ENCODE measurements around the gene SMAD2.
"Not testable (repeated sequence)": the region's sequence is repeated elsewhere in the genome, so short reads cannot be mapped to it uniquely, and the experiment has no call there.

The SMAD2 gene

GRCh38 chr18:47842836-47843235 lies 87.6 kb downstream of the SMAD2 start:
- DNase-seq (ENCODE audit: low read depth) = no peak

GRCh38 chr18:47838396-47838795 lies 92.1 kb downstream of the SMAD2 start:
- no peak for DNase-seq (ENCODE audit: low read depth)

GRCh38 chr18:47832348-47832747 lies 98.1 kb downstream of the SMAD2 start:
- no peak for DNase-seq (ENCODE audit: low read depth)

- DNase-seq (ENCODE audit: low read depth) = no peak
Observed at GRCh38 chr18:47831351-47831750, 99.1 kb downstream of the SMAD2 start.

GRCh38 chr18:47830772-47831171 lies 99.7 kb downstream of the SMAD2 start:
- no peak for DNase-seq (ENCODE audit: low read depth)

GRCh38 chr18:47829831-47830230 lies 100.6 kb downstream of the SMAD2 start:
- DNase-seq (ENCODE audit: low read depth) = no peak

- DNase-seq (ENCODE audit: low read depth) = not testable (repeated sequence)
Observed at GRCh38 chr18:47828031-47828430, 102.4 kb downstream of the SMAD2 start.

- DNase-seq (ENCODE audit: low read depth) = no peak
Observed at GRCh38 chr18:47826157-47827074, 104.0 kb downstream of the SMAD2 start.

GRCh38 chr18:47821314-47821713 lies 109.1 kb downstream of the SMAD2 start:
- DNase-seq (ENCODE audit: low read depth) = no peak

- no peak for DNase-seq (ENCODE audit: low read depth)
Observed at GRCh38 chr18:47817795-47818077, 112.7 kb downstream of the SMAD2 start.

- no peak for DNase-seq (ENCODE audit: low read depth)
Observed at GRCh38 chr18:47817017-47817794, 113.3 kb downstream of the SMAD2 start.

- no peak for DNase-seq (ENCODE audit: low read depth)
Observed at GRCh38 chr18:47815486-47816270, 114.8 kb downstream of the SMAD2 start.

- DNase-seq (ENCODE audit: low read depth) = no peak
Observed at GRCh38 chr18:47809420-47809819, 121.0 kb downstream of the SMAD2 start.

- DNase-seq (ENCODE audit: low read depth) = no peak
Observed at GRCh38 chr18:47802802-47803201, 127.7 kb downstream of the SMAD2 start.

- no peak for DNase-seq (ENCODE audit: low read depth)
Observed at GRCh38 chr18:47801817-47802216, 128.6 kb downstream of the SMAD2 start.

- no peak for DNase-seq (ENCODE audit: low read depth)
Observed at GRCh38 chr18:47800756-47801155, 129.7 kb downstream of the SMAD2 start.

- no peak for DNase-seq (ENCODE audit: low read depth)
Observed at GRCh38 chr18:47800248-47800647, 130.2 kb downstream of the SMAD2 start.

GRCh38 chr18:47799376-47799775 lies 131.1 kb downstream of the SMAD2 start:
- DNase-seq (ENCODE audit: low read depth) = no peak

GRCh38 chr18:47798366-47798765 lies 132.1 kb downstream of the SMAD2 start:
- DNase-seq (ENCODE audit: low read depth) = no peak

GRCh38 chr18:47797126-47797525 lies 133.3 kb downstream of the SMAD2 start:
- no peak for DNase-seq (ENCODE audit: low read depth)

GRCh38 chr18:47795434-47795814 lies 135.0 kb downstream of the SMAD2 start:
- no peak for DNase-seq (ENCODE audit: low read depth)

GRCh38 chr18:47794725-47795433 lies 135.6 kb downstream of the SMAD2 start:
- no peak for DNase-seq (ENCODE audit: low read depth)
